ENCODE results near the gene PDS5A. TPM values are rescaled to one million over a fixed set of nuclear protein-coding genes. Genes with fewer than 3 reads are reported as not detected.

The PDS5A gene
- total RNA-seq, 1 donor from 2014 or later: 69.3 TPM

- Histone ChIP-seq H3K27me3 (ENCODE audit: control insufficient read depth, insufficient read depth, low read length) (no peaks in the 10 kb centered on the region), H3K36me3 (ENCODE audit: control insufficient read depth, insufficient read depth, low read length) (peaks cover 2% of the 10 kb centered on the region), H3K4me3 (ENCODE audit: low read depth, low read length) (no peak overlapping the region)
- TF ChIP-seq CTCF (IDR thresholded peaks at IDR 0.05; ENCODE audit: insufficient read depth, low read length, poor library complexity, severe bottlenecking): no peak
- no peak for DNase-seq (ENCODE audit: low read depth)
Observed at GRCh38 chr4:39864391-39864790, 113.3 kb downstream of the PDS5A start.

DNA sequence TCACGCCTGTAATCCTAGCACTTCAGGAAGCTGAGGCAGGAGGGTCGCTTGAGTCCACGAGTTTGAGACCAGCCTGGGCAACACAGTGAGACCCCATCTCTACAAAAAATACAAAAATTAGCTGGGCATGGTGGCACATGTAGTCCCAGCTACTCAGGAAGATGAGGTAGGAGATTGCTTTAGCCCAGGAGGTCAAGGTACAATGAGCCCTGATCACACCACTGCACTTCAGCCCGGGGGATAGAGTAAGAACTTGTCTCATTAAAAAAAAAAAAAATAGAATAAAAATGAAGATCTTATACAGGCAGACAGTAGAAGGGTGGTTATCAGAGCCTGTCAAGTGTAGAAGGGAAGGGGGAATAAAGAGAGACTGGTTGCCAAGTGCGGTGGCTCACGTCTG, 116.9 kb downstream of the PDS5A start:
- Histone ChIP-seq H3K27me3 (ENCODE audit: control insufficient read depth, insufficient read depth, low read length) (no peaks in the 10 kb centered on the region), H3K36me3 (ENCODE audit: control insufficient read depth, insufficient read depth, low read length) (peaks cover 2% of the 10 kb centered on the region), H3K4me3 (ENCODE audit: low read depth, low read length) (no peak overlapping the region)
- DNase-seq (ENCODE audit: low read depth): no peak
- no peak for TF ChIP-seq CTCF (IDR thresholded peaks at IDR 0.05; ENCODE audit: insufficient read depth, low read length, poor library complexity, severe bottlenecking)

GRCh38 chr4:39855909-39856512, 121.7 kb downstream of the PDS5A start:
- TF ChIP-seq CTCF (IDR thresholded peaks at IDR 0.05; ENCODE audit: insufficient read depth, low read length, poor library complexity, severe bottlenecking): no peak
- Histone ChIP-seq H3K36me3 (ENCODE audit: control insufficient read depth, insufficient read depth, low read length) (peaks cover 2% of the 10 kb centered on the region), H3K4me3 (ENCODE audit: low read depth, low read length) (no peak overlapping the region), H3K27me3 (ENCODE audit: control insufficient read depth, insufficient read depth, low read length) (no peaks in the 10 kb centered on the region)
- DNase-seq (ENCODE audit: low read depth): peak; percentile 4

GRCh38 chr4:39852636-39853035, 125.1 kb downstream of the PDS5A start:
- Histone ChIP-seq H3K27me3 (ENCODE audit: control insufficient read depth, insufficient read depth, low read length) (no peaks in the 10 kb centered on the region), H3K36me3 (ENCODE audit: control insufficient read depth, insufficient read depth, low read length) (no peaks in the 10 kb centered on the region), H3K4me3 (ENCODE audit: low read depth, low read length) (no peak overlapping the region)
- TF ChIP-seq CTCF (IDR thresholded peaks at IDR 0.05; ENCODE audit: insufficient read depth, low read length, poor library complexity, severe bottlenecking): no peak
- no peak for DNase-seq (ENCODE audit: low read depth)

DNA sequence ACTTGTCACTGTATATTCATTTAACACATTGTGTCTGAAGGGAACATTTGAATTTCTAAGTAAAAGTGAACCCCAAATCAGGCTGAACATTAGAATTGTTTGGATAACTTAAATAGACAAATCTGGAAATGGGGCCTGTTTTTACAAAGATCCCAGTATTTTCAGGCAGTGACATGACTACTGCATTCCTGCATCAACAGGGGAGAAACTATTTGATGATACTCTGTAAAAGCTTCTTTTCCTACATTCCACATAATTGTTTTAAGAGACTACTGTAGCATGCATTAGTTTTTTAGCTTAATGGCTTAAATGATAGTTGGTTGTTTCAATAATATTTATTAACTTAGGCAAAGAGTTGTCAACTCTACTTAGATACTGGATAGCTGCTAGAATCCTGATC, 127.0 kb downstream of the PDS5A start:
- TF ChIP-seq CTCF (IDR thresholded peaks at IDR 0.05; ENCODE audit: insufficient read depth, low read length, poor library complexity, severe bottlenecking): no peak
- Histone ChIP-seq H3K36me3 (ENCODE audit: control insufficient read depth, insufficient read depth, low read length) (no peaks in the 10 kb centered on the region), H3K4me3 (ENCODE audit: low read depth, low read length) (no peak overlapping the region), H3K27me3 (ENCODE audit: control insufficient read depth, insufficient read depth, low read length) (no peaks in the 10 kb centered on the region)
- no peak for DNase-seq (ENCODE audit: low read depth)

DNA sequence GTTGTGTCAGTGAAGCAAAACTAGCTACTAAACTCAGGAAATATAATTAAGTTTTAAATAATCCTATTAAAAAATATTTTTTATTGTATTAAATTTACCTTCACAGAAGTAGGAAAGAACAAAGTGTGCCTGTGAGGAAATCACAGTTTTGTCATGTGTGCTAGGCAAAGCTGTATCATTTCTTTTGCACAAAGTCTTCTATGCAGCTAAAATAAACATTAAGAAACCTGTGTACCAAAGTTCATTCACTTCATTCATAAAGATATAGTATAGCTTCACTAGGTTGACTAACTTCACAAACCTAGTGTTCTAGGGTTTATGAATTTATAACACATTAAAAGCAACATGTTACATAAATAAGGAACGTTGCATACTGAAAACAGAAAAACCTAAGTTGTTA, 131.0 kb downstream of the PDS5A start:
- Histone ChIP-seq H3K36me3 (ENCODE audit: control insufficient read depth, insufficient read depth, low read length) (no peaks in the 10 kb centered on the region), H3K27me3 (ENCODE audit: control insufficient read depth, insufficient read depth, low read length) (no peaks in the 10 kb centered on the region), H3K4me3 (ENCODE audit: low read depth, low read length) (no peak overlapping the region)
- TF ChIP-seq CTCF (IDR thresholded peaks at IDR 0.05; ENCODE audit: insufficient read depth, low read length, poor library complexity, severe bottlenecking): no peak
- no peak for DNase-seq (ENCODE audit: low read depth)
